GM19193 (cell line): Measurements from ENCODE around the gene NECAP2.

ENCODE experiments used
- POLR2A ChIP-seq: IDR thresholded peaks from 4 replicates; pipeline ENCODE4 v1.6.1; 2011; ENCODE audit not compliant: insufficient read depth, insufficient read length; ENCODE audit errors: extremely low read depth

The NECAP2 gene

GRCh38 chr1:16440470-16441281 is at the start of gene NECAP2:
Gene NECAP2 (plus strand): TSS chr1:16440724. CDS start chr1:16440762, 38 bp downstream.
- peak; percentile 94 for TF ChIP-seq POLR2A

GRCh38 chr1:16391411-16391810 is 49.1 kb upstream of the NECAP2 start:
- TF ChIP-seq POLR2A = no peak

GRCh38 chr1:16392740-16393569 is 47.6 kb upstream of the NECAP2 start:
- no peak for TF ChIP-seq POLR2A

- no peak for TF ChIP-seq POLR2A
Observed at GRCh38 chr1:16393570-16394521, 46.7 kb upstream of the NECAP2 start.

- TF ChIP-seq POLR2A = no peak
Observed at GRCh38 chr1:16394977-16395376, 45.5 kb upstream of the NECAP2 start.

- TF ChIP-seq POLR2A = no peak
Observed at GRCh38 chr1:16396591-16396990, 43.9 kb upstream of the NECAP2 start.

- no peak for TF ChIP-seq POLR2A
Observed at GRCh38 chr1:16397120-16397519, 43.4 kb upstream of the NECAP2 start.

GRCh38 chr1:16398371-16398953 is 42.1 kb upstream of the NECAP2 start:
- TF ChIP-seq POLR2A = no peak

GRCh38 chr1:16402742-16403141 is 37.8 kb upstream of the NECAP2 start:
- TF ChIP-seq POLR2A = no peak

- no peak for TF ChIP-seq POLR2A
Observed at GRCh38 chr1:16405441-16405840, 35.1 kb upstream of the NECAP2 start.

GRCh38 chr1:16406868-16407267 is 33.7 kb upstream of the NECAP2 start:
- TF ChIP-seq POLR2A = no peak

GRCh38 chr1:16409536-16410152 is 30.9 kb upstream of the NECAP2 start:
- TF ChIP-seq POLR2A = no peak

GRCh38 chr1:16410803-16411202 is 29.7 kb upstream of the NECAP2 start:
- TF ChIP-seq POLR2A = no peak

GRCh38 chr1:16413191-16413590 is 27.3 kb upstream of the NECAP2 start:
- TF ChIP-seq POLR2A = no peak
